GM19238 (cell line): Measurements from ENCODE around the gene TTC17.
A peak's percentile ranks its signal among the peaks of the same experiment; 100 is the strongest.
"Not testable (repeated sequence)": the region's sequence is repeated elsewhere in the genome, so short reads cannot be mapped to it uniquely, and the experiment has no call there.

Experiments
- DNase-seq: peaks from one replicate; pipeline ENCODE4 v3.0.0; 2011; ENCODE audit warnings: low spot score; ENCODE audit not compliant: insufficient read length

The TTC17 gene, protein sequence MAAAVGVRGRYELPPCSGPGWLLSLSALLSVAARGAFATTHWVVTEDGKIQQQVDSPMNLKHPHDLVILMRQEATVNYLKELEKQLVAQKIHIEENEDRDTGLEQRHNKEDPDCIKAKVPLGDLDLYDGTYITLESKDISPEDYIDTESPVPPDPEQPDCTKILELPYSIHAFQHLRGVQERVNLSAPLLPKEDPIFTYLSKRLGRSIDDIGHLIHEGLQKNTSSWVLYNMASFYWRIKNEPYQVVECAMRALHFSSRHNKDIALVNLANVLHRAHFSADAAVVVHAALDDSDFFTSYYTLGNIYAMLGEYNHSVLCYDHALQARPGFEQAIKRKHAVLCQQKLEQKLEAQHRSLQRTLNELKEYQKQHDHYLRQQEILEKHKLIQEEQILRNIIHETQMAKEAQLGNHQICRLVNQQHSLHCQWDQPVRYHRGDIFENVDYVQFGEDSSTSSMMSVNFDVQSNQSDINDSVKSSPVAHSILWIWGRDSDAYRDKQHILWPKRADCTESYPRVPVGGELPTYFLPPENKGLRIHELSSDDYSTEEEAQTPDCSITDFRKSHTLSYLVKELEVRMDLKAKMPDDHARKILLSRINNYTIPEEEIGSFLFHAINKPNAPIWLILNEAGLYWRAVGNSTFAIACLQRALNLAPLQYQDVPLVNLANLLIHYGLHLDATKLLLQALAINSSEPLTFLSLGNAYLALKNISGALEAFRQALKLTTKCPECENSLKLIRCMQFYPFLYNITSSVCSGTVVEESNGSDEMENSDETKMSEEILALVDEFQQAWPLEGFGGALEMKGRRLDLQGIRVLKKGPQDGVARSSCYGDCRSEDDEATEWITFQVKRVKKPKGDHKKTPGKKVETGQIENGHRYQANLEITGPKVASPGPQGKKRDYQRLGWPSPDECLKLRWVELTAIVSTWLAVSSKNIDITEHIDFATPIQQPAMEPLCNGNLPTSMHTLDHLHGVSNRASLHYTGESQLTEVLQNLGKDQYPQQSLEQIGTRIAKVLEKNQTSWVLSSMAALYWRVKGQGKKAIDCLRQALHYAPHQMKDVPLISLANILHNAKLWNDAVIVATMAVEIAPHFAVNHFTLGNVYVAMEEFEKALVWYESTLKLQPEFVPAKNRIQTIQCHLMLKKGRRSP

GRCh38 chr11:43358801-43359421 lies at the start of gene TTC17:
TSS of gene TTC17 (plus strand) at chr11:43358920. CDS start at chr11:43358955, 35 bp downstream.
- peak; percentile 78 for DNase-seq

DNA sequence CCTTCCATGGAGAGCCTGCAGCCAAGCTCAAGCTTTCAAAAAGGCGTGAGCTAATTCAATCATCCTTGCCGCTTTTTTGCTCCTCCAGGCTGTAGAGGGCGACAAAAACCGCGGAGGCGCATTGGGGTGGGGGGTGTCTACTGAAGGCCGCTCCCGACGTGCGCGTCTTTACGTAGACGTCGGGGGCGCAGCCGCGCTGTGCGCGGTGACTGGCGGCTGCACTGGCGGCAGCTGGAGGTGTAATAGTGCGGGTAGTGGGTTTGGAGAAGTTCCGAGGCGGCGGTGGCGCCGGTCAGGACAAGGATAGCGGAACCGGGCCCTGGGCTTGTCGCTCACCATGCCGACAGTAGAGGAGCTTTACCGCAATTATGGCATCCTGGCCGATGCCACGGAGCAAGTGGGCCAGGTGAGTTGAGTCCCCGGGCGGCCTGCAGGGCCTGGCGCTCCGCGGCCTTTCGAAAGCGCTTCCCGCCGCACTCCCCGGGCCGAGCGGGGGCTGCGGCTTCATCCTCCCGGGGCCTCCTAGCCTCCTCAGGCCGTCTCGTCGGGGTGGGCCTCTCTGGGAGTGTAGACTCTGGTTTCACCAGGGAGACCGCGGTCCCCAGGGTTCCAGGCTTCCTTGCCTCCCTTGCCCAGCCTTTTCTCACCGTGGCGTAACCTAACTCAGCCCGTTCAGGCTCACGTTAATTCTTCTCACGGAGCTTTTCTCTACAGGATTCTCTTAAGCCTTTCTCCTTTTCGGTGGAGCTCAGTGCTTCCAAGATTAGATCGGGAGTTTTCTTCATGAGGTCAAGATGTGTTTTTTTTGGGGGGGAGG lies 46.7 kb upstream of the TTC17 start, which contains the start of gene API5:
TSS of gene API5 (plus strand) at position 206 of the 817 bp plus-strand sequence. CDS start at position 338, 132 bp downstream.
- peak; percentile 73 for DNase-seq

DNA sequence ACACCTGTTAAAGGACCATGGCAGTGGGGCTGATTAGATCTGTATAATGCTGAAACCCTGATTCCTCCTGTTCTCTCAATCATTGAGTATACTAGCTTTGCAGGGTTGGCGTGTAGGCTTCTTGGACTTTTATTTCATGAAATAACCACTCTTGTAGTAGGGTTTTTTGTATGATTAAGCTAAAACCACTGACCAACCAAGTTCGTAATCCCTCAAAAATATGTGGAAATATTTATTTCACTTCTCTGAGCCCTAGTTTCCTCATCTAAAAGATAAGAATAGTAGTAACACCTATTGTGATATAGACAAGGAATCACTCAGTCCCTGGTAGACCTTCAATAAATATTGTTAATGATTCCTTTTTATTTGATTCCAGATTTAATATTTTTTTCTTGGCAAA lies 42.8 kb upstream of the TTC17 start:
- DNase-seq: no peak

GRCh38 chr11:43316451-43316850 lies 42.3 kb upstream of the TTC17 start:
- DNase-seq: no peak

- no peak for DNase-seq
Observed at GRCh38 chr11:43327987-43328386, 30.7 kb upstream of the TTC17 start.

- no peak for DNase-seq
Observed at GRCh38 chr11:43328482-43328881, 30.2 kb upstream of the TTC17 start.

- no peak for DNase-seq
Observed at GRCh38 chr11:43341159-43341558, 17.6 kb upstream of the TTC17 start.

- not testable (repeated sequence) for DNase-seq
Observed at GRCh38 chr11:43351426-43351825, 7.3 kb upstream of the TTC17 start.

DNA sequence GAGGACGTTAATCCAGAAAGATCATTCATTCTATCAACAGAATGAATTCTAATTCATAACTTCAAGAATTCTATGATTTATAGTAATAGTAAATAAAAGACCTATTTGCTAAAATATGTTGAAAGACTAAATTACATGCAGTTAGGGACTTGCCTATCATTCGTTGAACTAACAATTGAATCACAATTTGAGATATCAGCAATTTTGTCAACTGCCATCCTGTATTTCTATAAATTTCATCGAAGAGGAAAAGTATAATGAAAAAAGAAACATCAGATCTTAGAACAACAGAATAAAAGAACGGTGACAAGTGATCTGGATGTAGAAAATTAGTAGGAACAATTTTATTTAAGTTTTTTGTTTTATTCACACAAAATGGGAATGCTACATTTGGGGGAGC lies 4.4 kb upstream of the TTC17 start:
- DNase-seq: no peak

- no peak for DNase-seq
Observed at GRCh38 chr11:43356336-43356735, 2.4 kb upstream of the TTC17 start.

DNA sequence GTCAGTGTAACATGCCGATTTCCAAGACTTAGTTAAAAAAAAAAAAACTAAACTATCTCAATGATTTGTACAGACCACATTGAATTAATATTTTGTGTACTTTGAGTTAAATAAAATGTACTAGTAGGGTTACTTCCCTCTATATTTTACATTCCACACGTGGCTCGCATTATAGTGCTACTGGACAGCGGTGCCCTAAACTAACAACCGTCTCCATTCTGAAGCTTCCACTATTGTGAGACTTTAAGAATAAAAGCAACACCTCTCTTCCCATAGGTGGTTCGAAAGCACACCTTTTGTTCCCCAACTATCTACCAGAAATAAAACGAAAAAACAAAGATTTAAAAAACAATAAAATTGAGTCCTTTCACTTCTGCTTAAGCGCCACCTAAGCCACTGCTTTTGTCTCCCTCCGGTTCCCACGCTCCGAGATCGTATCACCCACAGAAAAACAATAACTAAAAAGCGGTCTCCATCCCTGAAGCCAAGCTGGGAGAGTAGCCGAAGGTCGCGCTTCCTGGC lies 380 bp upstream of the TTC17 start:
- DNase-seq: no peak

GRCh38 chr11:43359422-43359818 lies 700 bp downstream of the TTC17 start:
- peak; percentile 13 for DNase-seq

DNA sequence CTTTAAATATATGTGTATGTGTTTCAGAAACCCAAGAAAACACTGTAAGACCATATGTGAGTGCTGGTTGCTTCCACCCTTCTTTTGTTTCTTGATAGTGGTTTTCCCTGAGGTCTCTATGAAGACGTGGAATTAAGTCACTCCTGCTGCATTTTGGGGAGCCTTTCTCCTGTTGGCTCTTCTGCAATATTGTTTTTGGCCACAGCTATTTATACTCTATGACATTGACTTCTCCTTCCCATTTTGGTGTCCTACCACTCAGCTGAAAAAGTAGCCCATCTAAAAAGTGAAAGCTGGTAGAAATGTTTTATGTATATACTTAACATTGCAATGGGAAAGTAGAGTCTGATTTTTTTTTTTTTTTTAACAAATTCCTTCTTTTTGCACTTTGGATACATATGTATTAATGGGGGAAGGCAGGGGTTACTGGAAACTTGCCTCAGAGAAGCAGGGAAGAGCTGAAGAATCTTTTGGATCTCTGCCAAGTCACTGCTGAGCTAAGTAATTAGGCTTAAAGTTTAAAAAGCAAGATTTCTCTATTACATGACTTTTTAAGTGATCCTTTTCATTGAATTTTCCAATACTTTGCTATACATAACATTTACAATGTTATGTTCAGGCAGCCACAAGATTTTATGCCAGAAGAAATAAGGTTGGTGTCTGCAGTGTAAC lies 1.8 kb downstream of the TTC17 start:
- DNase-seq: no peak

GRCh38 chr11:43366677-43367076 lies 8.0 kb downstream of the TTC17 start:
- no peak for DNase-seq

GRCh38 chr11:43367382-43368178 lies 8.9 kb downstream of the TTC17 start:
- DNase-seq: no peak

- DNase-seq: no peak
Observed at GRCh38 chr11:43376065-43376464, 17.3 kb downstream of the TTC17 start.

DNA sequence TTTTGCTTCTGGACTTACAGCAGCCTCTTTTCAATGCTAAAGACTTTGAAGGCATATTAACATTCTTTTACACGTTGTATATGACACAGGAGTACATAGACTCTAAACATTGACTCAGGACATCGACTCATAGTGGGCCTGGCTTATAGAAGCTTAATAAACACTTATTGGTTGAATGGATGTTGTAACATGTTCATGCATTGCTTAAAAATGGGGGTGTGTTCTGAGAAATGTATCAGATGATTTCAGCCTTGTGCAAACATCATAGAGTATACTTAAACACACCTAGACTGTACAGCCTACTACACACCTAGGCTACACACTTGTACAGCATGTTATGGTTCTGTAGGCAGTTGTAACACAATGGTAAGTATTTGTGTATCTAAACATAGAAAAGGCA lies 17.9 kb downstream of the TTC17 start:
- no peak for DNase-seq

DNA sequence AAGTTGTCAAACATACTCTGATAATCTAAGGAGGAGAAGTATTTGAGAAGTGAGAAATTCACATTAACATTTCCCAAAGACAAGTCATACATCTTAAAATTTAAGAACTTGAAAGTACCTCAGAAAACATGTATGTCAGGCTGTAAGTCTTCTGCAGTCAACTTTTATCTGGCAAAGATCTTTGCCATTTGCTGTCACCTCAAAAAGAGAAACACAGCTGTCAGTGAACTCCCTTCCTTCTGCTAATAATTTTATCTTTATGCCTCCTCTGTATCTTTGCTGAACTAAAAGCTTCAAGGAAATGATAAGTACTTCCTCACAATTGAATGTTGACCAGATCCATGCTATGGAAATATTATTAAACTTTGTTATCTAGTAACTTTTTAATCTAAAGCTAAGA lies 18.7 kb downstream of the TTC17 start:
- no peak for DNase-seq

- DNase-seq: no peak
Observed at GRCh38 chr11:43378897-43379296, 20.2 kb downstream of the TTC17 start.
